ENCODE results near the gene GRK5.

DNA sequence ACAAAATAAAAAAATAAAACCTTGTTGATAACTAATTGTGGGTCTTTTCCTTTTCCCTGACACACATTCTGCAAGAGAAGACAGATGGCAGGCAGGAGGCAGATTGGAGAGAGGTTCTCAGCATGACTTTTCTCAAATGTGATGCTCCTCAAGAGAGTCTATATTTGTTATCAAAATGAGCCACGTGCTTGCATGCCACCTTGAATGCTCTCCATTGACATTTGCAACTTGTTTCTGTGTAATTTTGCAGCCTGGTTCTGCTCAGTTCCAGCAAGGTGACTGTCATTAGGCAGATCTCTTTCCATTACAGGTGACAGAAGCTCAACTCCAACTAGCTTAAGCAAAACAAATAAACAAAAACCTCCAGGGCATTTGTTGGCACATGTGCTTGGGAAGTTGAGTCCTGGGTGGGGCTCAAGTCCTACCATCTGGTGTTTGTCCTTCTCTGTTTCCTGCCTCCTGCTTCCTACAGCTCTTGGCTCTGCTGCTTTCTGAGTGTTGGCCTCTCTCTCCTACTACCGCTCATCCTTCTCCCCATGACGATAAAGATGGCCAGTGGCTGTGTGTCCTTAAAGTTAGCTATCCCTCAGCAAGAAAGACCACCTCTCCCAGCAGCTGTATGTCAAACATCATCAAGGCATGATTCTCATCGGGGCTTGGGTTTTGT lies 56.7 kb downstream of the GRK5 start:
- TF ChIP-seq CREM (CRISPR knock-in tag; IDR thresholded peaks at IDR 0.05) (no peak), CREB1 (CRISPR knock-in tag; IDR thresholded peaks at IDR 0.05) (no peak), NR1H2 (CRISPR knock-in tag; IDR thresholded peaks at IDR 0.05) (no peak), NR2C2 (CRISPR knock-in tag; IDR thresholded peaks at IDR 0.05) (no peak), ESRRA (CRISPR knock-in tag; IDR thresholded peaks at IDR 0.05; ENCODE audit: borderline replicate concordance) (no peak)
- TF ChIP-seq, protein P1, sequence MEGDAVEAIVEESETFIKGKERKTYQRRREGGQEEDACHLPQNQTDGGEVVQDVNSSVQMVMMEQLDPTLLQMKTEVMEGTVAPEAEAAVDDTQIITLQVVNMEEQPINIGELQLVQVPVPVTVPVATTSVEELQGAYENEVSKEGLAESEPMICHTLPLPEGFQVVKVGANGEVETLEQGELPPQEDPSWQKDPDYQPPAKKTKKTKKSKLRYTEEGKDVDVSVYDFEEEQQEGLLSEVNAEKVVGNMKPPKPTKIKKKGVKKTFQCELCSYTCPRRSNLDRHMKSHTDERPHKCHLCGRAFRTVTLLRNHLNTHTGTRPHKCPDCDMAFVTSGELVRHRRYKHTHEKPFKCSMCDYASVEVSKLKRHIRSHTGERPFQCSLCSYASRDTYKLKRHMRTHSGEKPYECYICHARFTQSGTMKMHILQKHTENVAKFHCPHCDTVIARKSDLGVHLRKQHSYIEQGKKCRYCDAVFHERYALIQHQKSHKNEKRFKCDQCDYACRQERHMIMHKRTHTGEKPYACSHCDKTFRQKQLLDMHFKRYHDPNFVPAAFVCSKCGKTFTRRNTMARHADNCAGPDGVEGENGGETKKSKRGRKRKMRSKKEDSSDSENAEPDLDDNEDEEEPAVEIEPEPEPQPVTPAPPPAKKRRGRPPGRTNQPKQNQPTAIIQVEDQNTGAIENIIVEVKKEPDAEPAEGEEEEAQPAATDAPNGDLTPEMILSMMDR (IDR thresholded peaks at IDR 0.05) = no peak
- TF ChIP-seq, protein P2, sequence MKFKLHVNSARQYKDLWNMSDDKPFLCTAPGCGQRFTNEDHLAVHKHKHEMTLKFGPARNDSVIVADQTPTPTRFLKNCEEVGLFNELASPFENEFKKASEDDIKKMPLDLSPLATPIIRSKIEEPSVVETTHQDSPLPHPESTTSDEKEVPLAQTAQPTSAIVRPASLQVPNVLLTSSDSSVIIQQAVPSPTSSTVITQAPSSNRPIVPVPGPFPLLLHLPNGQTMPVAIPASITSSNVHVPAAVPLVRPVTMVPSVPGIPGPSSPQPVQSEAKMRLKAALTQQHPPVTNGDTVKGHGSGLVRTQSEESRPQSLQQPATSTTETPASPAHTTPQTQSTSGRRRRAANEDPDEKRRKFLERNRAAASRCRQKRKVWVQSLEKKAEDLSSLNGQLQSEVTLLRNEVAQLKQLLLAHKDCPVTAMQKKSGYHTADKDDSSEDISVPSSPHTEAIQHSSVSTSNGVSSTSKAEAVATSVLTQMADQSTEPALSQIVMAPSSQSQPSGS (CRISPR knock-in tag; IDR thresholded peaks at IDR 0.05; ENCODE audit: borderline replicate concordance, low read depth) = no peak
- TF ChIP-seq, protein P3, sequence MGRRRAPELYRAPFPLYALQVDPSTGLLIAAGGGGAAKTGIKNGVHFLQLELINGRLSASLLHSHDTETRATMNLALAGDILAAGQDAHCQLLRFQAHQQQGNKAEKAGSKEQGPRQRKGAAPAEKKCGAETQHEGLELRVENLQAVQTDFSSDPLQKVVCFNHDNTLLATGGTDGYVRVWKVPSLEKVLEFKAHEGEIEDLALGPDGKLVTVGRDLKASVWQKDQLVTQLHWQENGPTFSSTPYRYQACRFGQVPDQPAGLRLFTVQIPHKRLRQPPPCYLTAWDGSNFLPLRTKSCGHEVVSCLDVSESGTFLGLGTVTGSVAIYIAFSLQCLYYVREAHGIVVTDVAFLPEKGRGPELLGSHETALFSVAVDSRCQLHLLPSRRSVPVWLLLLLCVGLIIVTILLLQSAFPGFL (CRISPR knock-in tag; IDR thresholded peaks at IDR 0.05; ENCODE audit: borderline replicate concordance) = no peak
